Spleen (tissue), 11 donors: ENCODE data around the gene EPB41. TPM values are rescaled to one million over a fixed set of nuclear protein-coding genes. Genes with fewer than 3 reads are reported as not detected.

ENCODE experiments used
- DNase-seq: peaks from one replicate; pipeline ENCODE4 v3.0.0-alpha.2; 2020
- H3K27ac ChIP-seq, 8 donors: fragments of 200-600 bp; sonication (generic) in 7 of 8; 1 replicate in 4 of 8; 2 replicates in 4 of 8; pipeline versions ENCODE4 v1.5.0 to v1.8.0; 2016 to 2021; ENCODE audit warnings: inconsistent platforms in 4 of 8, mild to moderate bottlenecking in 4 of 8, moderate library complexity in 1 of 8
- H3K27me3 ChIP-seq, 7 donors: fragments of 200-600 bp; sonication (generic) in 6 of 7; replicated peaks in 1 of 7; 1 replicate in 4 of 7; 2 replicates in 3 of 7; pipeline versions ENCODE4 v1.5.0 to v1.8.0; 2016 to 2021; ENCODE audit warnings: inconsistent platforms in 3 of 7, mild to moderate bottlenecking in 1 of 7
- H3K36me3 ChIP-seq, 6 donors: fragments of 200-600 bp; sonication (generic) in 5 of 6; 1 replicate in 4 of 6; 2 replicates in 2 of 6; pipeline versions ENCODE4 v1.5.0 to v1.8.0; 2016 to 2021; ENCODE audit warnings: inconsistent platforms in 2 of 6
- H3K4me1 ChIP-seq, 6 donors: fragments of 200-600 bp; sonication (generic) in 5 of 6; 1 replicate in 3 of 6; 2 replicates in 3 of 6; pipeline versions ENCODE4 v1.5.0 to v1.8.0; 2016 to 2021; ENCODE audit warnings: inconsistent platforms in 3 of 6
- H3K4me3 ChIP-seq, 8 donors: fragments of 200-600 bp; sonication (generic) in 7 of 8; 1 replicate in 4 of 8; 2 replicates in 4 of 8; pipeline versions ENCODE4 v1.5.0 to v1.8.0; 2016 to 2021; ENCODE audit warnings: inconsistent platforms in 4 of 8, mild to moderate bottlenecking in 4 of 8, moderate library complexity in 2 of 8
- H3K9me3 ChIP-seq, 8 donors: fragments of 200-600 bp; sonication (generic) in 7 of 8; 1 replicate in 4 of 8; 2 replicates in 4 of 8; pipeline versions ENCODE4 v1.5.0 to v1.8.0; 2016 to 2021; ENCODE audit warnings: inconsistent platforms in 4 of 8
- POLR2A ChIP-seq, 3 donors: fragments of 450-650 bp; IDR thresholded peaks; one replicate each; pipeline ENCODE4 v1.5.1; 2017; ENCODE audit warnings: antibody characterized with exemption in 3 of 3, mild to moderate bottlenecking in 1 of 3
- POLR2AphosphoS5 ChIP-seq, 3 donors: sonication (generic); formaldehyde crosslinking; IDR thresholded peaks; one replicate each; pipeline ENCODE4 v1.5.1; 2017; ENCODE audit warnings: antibody characterized with exemption in 3 of 3
- WGBS, 5 donors: extraction: QIAGEN DNeasy Blood & Tissue Kit in 3 of 5; methylation state at CpG; one replicate each; pipeline versions ENCODE4 v1.1.5 to v1.1.7; 2013 to 2018; 5-methylcytosine and 5-hydroxymethylcytosine counted together
- intact Hi-C: fragments of 100-400 bp; cut with DNase I; formaldehyde crosslinking; loops from one replicate; pipeline ENCODE4 v1.15.0; 2023; ENCODE audit warnings: low total_unique reads
- polyA plus RNA-seq, 3 donors: library from polyadenylated mRNA; stranded (reverse); fragments of 200-250 nt; gene quantifications; one replicate each; pipeline ENCODE4 v1.2.1, GENCODE V29; 2013
- total RNA-seq, 7 donors: library from RNA; depleted of rRNA in 3 of 7; stranded (reverse); fragments of >200 nt in 3 of 7; fragmentation: NEBNext Ultra II Directional in 4 of 7; extraction: Animal tissue kit (Norgen Biotek cat#: 25700) in 4 of 7; gene quantifications; one replicate each; pipeline versions ENCODE4 v1.1.0 to v1.2.1, GENCODE V29; 2016 to 2021
- TF ChIP-seq, protein P1 (sequence below), 11 experiments: fragments of 200-600 bp in 7 of 11; fragments of 450-650 bp in 4 of 11; sonication (generic) in 4 of 11; IDR thresholded peaks in 8 of 11; conservative IDR thresholded peaks in 3 of 11; 1 replicate in 7 of 11; 2 replicates in 4 of 11; pipeline versions ENCODE4 v1.4.0 to v1.8.0; 2016 to 2021; ENCODE audit warnings: antibody characterized with exemption in 11 of 11, inconsistent platforms in 4 of 11, mild to moderate bottlenecking in 1 of 11
- donor health status: healthy with polysubstance abuse.
- donor health status: DM: no; HTN: no; CAD: no; lungs with moderate emphysema.
- donor health status: DM: no; HTN: no; CAD: no.
- donor health status: Bipolar disorder and iron deficiency.
- donor health status: healthy.
- donor health status: DM: no; HTN: no; CAD: no.
- donor health status: DM: yes; HTN: yes; CAD: no.

Gene EPB41
- total and polyA plus RNA-seq, 10 donors: 6.3 to 156 (median 58.8) TPM

DNA sequence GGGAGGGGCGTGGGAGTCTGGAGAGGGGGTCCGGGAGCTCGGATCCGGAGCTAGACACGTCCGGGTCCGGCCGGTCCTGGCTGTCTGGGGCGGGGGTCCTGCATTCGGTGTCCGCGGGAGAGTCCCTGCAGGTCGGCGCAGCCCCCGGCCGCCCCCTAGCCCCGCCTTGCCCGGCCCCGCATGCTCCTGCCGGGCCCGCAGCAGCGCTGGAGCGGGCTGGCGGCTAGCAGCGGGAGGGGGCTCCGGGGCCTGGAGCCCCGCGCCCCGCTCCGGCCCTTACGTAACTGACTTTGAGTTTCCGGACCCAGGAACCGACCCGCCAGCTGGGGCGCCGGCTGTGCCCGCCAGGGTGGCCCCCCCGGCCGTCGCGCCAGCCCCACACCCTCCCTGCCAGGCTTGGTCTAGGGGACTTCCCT, 26.9 kb upstream of the EPB41 start:
- no peaks in the 10 kb centered on the region for H3K9me3 ChIP-seq
- no peaks in the 10 kb centered on the region for H3K36me3 ChIP-seq
- H3K4me1 ChIP-seq: peaks cover 18 to 74% (median 53%) of the 10 kb centered on the region in 6 donors
- peak overlapping the region; percentile 60 to 95 (median 76) for H3K4me3 ChIP-seq
- DNase-seq: peak; percentile 92
- no peaks in the 10 kb centered on the region for H3K27me3 ChIP-seq
- intact Hi-C loops: no loop called here
- peak overlapping the region; percentile 8 to 93 (median 84) for H3K27ac ChIP-seq
- TF ChIP-seq, protein P1, sequence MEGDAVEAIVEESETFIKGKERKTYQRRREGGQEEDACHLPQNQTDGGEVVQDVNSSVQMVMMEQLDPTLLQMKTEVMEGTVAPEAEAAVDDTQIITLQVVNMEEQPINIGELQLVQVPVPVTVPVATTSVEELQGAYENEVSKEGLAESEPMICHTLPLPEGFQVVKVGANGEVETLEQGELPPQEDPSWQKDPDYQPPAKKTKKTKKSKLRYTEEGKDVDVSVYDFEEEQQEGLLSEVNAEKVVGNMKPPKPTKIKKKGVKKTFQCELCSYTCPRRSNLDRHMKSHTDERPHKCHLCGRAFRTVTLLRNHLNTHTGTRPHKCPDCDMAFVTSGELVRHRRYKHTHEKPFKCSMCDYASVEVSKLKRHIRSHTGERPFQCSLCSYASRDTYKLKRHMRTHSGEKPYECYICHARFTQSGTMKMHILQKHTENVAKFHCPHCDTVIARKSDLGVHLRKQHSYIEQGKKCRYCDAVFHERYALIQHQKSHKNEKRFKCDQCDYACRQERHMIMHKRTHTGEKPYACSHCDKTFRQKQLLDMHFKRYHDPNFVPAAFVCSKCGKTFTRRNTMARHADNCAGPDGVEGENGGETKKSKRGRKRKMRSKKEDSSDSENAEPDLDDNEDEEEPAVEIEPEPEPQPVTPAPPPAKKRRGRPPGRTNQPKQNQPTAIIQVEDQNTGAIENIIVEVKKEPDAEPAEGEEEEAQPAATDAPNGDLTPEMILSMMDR (IDR thresholded peaks at IDR 0.05 in 8 of 11, conservative IDR thresholded peaks at IDR 0.05 in 3 of 11): no peak
- TF ChIP-seq POLR2A (IDR thresholded peaks at IDR 0.05) (no peak), POLR2AphosphoS5 (IDR thresholded peaks at IDR 0.05) (no peak)
- 0 to 1% (median 0%) methylated on average over 20 to 41 of the region's 41 CpGs for WGBS, 5 donors

DNA sequence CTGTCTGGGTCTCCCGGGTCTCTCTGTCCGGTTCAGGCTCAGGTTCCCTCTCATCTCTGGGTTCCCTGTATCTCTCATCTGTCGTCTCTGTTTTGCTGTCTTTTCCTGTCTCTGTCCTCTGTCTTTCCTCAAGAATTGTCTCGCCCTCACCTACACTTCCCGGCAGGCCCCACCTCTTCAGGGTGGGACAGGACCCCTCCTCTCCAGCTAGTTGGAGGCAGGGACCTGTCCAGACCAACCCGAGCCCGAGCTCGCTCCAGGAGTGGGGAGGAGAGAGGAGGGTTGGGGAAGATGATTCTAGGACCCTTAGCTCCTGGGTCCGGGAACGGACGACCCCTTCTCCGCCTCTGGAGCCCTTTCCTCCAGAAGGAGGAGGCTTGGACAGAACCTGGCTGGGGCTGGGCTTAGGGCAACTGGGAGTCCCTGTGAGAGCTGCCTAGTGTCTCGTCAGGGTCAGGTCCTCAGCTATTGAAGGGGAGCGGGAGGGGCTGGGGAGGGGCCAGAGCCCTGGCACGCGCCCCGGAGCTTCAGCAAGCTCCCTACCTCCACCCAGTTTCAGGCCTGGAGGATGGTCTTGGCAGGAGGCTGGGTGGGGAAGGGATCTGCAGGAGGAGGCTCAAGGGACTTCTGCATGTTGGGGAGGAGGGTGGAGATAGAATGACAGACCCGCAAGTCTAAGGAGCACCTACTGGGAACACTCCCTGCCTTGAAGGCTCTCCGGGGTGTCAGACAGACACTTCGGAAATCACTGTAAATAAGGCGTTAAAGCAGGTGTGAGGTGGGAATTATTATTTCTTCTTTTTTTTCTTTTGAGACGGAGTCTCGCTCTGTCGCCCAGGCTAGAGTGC, 26.3 kb upstream of the EPB41 start:
- Histone ChIP-seq H3K4me3 (peak overlapping the region; percentile 60 to 95 (median 76)), H3K36me3 (no peaks in the 10 kb centered on the region), H3K27me3 (no peaks in the 10 kb centered on the region), H3K27ac (peak overlapping the region; percentile 8 to 93 (median 84)), H3K4me1 (peaks cover 18 to 72% (median 53%) of the 10 kb centered on the region in 6 donors), H3K9me3 (no peaks in the 10 kb centered on the region)
- peak; percentile 82 for DNase-seq
- 43 to 50% (median 48%) methylated on average over 24 of the region's 24 CpGs for WGBS, 5 donors
- no peak for TF ChIP-seq POLR2A (IDR thresholded peaks at IDR 0.05)
- TF ChIP-seq, protein P1 (IDR thresholded peaks at IDR 0.05 in 8 of 11, conservative IDR thresholded peaks at IDR 0.05 in 3 of 11): no peak
- TF ChIP-seq POLR2AphosphoS5 (IDR thresholded peaks at IDR 0.05): no peak
- intact Hi-C loops: no loop called here

GRCh38 chr1:28888915-28889314, 25.5 kb upstream of the EPB41 start:
- H3K27ac ChIP-seq: peak overlapping the region in 1 of 8 donors; percentile 27
- no peaks in the 10 kb centered on the region for H3K9me3 ChIP-seq
- peaks cover 18 to 65% (median 48%) of the 10 kb centered on the region in 6 donors for H3K4me1 ChIP-seq
- intact Hi-C loops: no loop called here
- TF ChIP-seq POLR2AphosphoS5 (IDR thresholded peaks at IDR 0.05) (no peak), POLR2A (IDR thresholded peaks at IDR 0.05) (no peak)
- TF ChIP-seq, protein P1 (IDR thresholded peaks at IDR 0.05 in 8 of 11, conservative IDR thresholded peaks at IDR 0.05 in 3 of 11): no peak
- WGBS, 5 donors: 96 to 98% (median 96%) methylated on average over 7 of the region's 7 CpGs
- no peaks in the 10 kb centered on the region for H3K27me3 ChIP-seq
- H3K4me3 ChIP-seq: no peak overlapping the region
- peaks cover 0 to 7% (median under 1%) of the 10 kb centered on the region in 6 donors for H3K36me3 ChIP-seq
- DNase-seq: no peak

DNA sequence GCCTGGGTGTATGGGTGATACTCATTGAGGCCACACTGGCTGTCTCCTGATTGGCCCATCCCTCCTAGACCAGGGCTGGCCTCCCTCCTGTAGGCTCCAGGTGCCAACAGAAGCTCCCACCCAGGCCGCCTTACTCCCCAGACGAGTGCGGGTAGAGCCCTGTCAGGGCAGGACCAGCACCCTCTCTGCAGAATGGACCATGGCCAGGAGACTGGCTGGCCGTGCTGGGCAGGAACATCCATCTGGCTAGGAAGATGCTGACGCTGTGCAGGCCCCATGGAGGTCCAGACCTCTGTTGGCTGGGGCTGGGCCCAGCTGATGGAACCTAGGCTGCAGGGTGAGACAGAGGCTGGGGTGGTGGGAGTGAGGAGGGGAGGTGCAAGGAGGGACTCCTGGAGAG, 25.0 kb upstream of the EPB41 start:
- no peak for DNase-seq
- H3K4me3 ChIP-seq: no peak overlapping the region
- no peaks in the 10 kb centered on the region for H3K9me3 ChIP-seq
- no peak for TF ChIP-seq POLR2AphosphoS5 (IDR thresholded peaks at IDR 0.05)
- no peak for TF ChIP-seq POLR2A (IDR thresholded peaks at IDR 0.05)
- TF ChIP-seq, protein P1 (IDR thresholded peaks at IDR 0.05 in 8 of 11, conservative IDR thresholded peaks at IDR 0.05 in 3 of 11): no peak
- H3K36me3 ChIP-seq: peaks cover 0 to 12% (median 3%) of the 10 kb centered on the region in 6 donors
- peak overlapping the region in 1 of 8 donors; percentile 27 for H3K27ac ChIP-seq
- 83 to 99% (median 93%) methylated on average over 3 to 5 of the region's 5 CpGs for WGBS, 5 donors
- peaks cover 17 to 61% (median 43%) of the 10 kb centered on the region in 6 donors for H3K4me1 ChIP-seq
- no peaks in the 10 kb centered on the region for H3K27me3 ChIP-seq
- intact Hi-C loops: no loop called here
